ENCODE measurements around the gene ASTN2.

DNA sequence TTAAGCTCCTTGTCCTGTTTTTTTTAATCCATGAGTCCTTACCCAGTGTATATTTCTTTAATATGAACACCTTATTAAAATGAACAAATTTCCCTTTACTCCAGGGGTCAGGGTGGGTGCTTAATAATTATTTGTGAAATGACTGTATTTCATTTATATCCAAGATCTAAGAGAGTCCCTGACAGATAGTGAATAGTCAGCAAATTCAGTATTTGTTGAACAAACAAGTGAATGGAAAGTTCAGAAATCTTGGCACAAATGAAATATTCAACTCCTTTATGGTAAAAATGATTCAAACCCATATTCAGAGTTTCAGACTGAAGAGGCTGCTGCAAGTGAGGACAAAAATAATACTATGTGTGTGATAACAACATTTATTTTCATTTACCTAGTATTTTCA is 59.9 kb downstream of the ASTN2 start:
- TF ChIP-seq, protein P1, sequence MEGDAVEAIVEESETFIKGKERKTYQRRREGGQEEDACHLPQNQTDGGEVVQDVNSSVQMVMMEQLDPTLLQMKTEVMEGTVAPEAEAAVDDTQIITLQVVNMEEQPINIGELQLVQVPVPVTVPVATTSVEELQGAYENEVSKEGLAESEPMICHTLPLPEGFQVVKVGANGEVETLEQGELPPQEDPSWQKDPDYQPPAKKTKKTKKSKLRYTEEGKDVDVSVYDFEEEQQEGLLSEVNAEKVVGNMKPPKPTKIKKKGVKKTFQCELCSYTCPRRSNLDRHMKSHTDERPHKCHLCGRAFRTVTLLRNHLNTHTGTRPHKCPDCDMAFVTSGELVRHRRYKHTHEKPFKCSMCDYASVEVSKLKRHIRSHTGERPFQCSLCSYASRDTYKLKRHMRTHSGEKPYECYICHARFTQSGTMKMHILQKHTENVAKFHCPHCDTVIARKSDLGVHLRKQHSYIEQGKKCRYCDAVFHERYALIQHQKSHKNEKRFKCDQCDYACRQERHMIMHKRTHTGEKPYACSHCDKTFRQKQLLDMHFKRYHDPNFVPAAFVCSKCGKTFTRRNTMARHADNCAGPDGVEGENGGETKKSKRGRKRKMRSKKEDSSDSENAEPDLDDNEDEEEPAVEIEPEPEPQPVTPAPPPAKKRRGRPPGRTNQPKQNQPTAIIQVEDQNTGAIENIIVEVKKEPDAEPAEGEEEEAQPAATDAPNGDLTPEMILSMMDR (IDR thresholded peaks at IDR 0.05), result no peak
- TF ChIP-seq POLR2A (IDR thresholded peaks at IDR 0.05), result no peak

Data from lower leg skin (tissue), 3 donors.